Femur (tissue), 1 donor: Measurements from ENCODE around the gene KCNAB1.
"Not testable (repeated sequence)": the region's sequence is repeated elsewhere in the genome, so short reads cannot be mapped to it uniquely, and the experiment has no call there.

Experiments
- DNase-seq: peaks from one replicate; pipeline ENCODE4 v3.0.0-alpha.2; 2017

KCNAB1 gene

DNA sequence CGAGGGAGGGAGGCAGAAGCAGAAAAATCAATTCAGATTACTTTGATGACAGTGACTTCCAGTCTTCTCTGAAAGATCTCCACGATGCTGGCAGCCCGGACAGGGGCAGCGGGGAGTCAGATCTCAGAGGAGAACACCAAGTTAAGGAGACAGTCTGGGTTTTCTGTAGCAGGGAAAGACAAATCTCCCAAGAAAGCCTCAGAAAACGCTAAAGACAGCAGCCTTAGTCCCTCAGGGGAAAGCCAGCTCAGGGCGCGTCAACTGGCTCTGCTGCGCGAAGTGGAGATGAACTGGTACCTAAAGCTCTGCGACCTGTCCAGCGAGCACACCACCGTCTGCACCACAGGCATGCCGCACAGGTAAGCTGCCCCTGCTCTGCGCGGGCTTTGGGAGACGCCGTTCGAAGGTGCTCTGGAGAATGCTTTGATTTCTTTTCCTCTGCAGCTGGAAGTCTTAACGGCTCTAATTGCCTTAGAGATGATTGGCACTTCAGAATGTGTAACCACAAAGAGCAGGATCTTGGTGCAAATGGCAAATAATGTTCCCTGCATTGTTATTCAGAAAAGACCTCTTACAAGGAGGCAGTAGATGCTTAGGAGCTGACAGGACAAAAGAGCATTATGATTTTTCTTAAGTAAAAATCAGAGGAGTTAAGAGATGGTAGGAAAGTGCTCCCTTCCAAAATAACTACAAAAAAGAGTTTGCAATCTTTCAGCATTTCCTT is at the start of gene KCNAB1:
Gene KCNAB1 (plus strand): TSS at position 51 of the 724 bp plus-strand sequence.
- no peak for DNase-seq

GRCh38 chr3:156071031-156071430 is 49.3 kb upstream of the KCNAB1 start:
- no peak for DNase-seq

DNA sequence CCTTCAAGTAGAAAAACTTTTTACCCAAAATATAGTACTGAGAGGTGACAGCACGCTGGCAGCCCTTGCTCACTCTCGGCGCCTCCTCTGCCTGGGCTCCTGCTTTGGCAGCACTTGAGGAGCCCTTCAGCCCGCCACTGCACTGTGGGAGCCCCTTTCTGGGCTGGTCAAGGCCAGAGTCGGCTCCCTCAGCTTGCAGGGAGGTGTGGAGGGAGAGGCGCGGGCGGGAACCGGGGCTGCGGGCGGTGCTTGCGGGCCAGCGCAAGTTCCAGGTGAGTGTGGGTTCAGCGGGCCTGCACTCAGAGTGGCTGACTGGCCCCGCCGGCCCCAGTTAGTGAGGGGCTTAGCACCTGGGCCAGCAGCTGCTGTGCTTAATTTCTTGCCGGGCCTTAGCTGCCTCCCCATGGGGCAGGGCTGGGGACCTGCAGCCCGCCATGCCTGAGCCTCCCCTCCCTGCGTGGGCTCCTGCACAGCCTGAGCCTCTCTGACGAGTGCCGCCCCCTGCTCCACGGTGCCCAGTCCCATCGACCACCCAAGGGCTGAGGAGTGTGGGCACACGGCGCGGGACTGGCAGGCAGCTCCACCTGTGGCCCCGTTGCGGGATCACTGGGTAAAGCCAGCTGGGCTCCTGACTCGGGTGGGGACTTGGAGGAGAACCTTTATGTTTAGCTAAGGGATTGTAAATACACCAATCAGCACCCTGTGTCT is 47.3 kb upstream of the KCNAB1 start:
- not testable (repeated sequence) for DNase-seq

GRCh38 chr3:156090126-156090525 is 30.3 kb upstream of the KCNAB1 start:
- DNase-seq = no peak

DNA sequence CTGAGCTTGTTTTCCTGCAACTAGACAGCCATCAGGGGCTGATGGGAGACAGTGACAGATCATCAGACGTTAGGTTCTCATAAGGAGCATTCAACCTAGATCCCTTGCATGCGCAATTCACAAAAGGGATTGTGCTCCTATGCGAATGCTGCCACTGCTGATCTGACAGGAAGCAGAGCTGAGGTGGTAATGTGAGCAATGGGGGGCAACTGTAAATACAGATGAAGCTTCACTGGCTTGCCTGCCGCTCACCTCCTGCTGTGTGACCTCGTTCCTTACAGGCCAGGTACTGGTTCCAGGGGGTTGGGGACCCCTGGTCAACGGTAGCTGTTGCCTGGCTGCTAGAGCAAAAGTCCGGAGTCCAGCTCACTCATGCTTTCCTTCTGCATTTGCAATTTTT is 26.4 kb upstream of the KCNAB1 start:
- no peak for DNase-seq

GRCh38 chr3:156094391-156094790 is 26.0 kb upstream of the KCNAB1 start:
- DNase-seq = no peak

GRCh38 chr3:156095652-156096051 is 24.7 kb upstream of the KCNAB1 start:
- DNase-seq = not testable (repeated sequence)

DNA sequence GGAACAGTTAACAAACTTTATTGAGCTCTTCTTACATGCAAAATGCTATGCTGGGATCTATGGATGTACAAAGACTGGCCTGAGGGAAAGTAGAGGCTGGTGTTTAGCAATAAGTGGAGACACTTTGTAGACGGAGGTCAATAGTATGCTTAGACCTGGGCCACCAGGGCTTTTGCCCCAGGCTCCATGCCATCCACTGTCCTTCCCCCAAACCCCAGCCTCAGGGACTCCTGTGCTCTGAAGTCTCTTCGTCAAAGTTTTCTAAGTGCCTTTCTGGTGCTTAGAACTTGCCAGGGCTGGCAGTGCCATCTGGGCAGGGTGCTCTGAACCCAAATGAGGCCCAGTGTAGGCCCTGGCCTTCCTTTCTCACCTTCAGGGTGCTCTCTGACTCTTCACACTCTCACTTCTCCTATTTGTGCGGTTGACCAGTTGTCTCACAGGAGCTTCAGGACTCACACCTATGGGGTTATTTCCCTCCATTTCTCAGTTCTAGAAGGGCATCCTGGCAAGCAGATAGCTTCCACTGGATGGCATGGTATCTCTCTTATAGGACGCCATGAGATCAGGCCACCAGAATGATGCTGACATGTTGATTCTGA is 21.8 kb upstream of the KCNAB1 start:
- DNase-seq = no peak

DNA sequence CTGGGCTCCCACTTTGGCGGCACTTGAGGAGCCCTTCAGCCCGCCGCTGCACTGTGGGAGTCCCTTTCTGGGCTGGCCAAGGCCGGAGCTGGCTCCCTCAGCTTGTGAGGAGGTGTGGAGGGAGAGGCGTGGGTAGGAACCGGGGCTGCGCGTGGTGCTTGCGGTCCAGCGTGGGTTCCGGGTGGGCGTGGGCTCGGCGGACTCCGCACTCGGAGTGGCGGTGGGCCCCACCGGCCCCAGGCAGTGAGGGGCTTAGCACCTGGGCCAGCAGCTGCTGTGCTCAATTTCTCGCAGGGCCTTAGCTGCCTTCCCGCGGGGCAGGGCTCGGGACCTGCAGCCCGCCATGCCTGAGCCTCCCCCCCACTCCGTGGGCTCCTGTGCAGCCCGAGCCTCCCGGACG is 21.0 kb upstream of the KCNAB1 start:
- DNase-seq = not testable (repeated sequence)

DNA sequence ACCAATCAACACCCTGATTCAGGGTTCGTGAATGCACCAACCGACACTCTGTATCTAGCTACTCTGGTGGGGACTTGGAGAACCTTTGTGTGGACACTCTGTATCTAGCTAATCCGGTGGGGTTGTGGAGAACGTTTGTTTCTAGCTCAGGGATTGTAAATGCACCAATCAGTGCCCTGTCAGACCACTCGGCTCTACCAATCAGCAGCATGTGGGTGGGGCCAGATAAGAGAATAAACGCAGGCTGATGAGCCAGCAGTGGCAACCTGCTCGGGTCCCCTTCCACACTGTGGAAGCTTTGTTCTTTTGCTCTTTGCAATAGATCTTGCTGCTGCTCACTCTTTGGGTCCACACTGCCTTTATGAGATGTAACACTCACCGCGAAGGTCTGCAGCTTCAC is 20.4 kb upstream of the KCNAB1 start:
- DNase-seq = not testable (repeated sequence)

DNA sequence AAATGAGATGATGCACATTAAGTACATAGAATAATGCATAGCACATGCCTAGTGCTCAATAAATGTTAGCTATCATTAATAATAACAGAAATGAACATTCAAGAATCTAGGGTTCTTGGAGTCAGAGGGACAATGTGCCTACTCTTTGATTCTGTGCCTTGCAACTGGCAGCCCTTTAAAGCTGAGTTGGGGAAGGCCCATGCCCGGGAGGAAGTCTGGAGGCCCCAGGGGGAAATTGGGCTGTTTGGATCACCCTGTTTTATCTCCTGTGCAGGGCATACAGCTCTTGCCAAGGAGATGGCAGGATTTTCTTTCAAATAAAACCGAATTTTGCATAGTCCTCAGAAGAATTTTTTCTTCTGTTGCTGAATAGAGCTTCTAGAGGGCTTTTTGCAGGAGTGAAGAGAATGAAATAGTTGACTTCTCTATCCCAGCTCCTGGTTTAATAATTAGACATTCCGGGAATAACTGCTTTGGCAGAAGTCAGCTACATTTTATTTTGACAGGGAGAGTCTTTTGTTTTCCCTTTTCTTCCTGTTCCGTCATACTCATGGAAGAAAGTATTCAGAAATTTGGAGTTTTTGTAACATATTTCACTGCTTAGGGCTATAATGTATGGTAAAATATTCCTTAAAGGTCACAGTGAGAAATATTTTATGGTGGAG is 18.0 kb upstream of the KCNAB1 start:
- no peak for DNase-seq

DNA sequence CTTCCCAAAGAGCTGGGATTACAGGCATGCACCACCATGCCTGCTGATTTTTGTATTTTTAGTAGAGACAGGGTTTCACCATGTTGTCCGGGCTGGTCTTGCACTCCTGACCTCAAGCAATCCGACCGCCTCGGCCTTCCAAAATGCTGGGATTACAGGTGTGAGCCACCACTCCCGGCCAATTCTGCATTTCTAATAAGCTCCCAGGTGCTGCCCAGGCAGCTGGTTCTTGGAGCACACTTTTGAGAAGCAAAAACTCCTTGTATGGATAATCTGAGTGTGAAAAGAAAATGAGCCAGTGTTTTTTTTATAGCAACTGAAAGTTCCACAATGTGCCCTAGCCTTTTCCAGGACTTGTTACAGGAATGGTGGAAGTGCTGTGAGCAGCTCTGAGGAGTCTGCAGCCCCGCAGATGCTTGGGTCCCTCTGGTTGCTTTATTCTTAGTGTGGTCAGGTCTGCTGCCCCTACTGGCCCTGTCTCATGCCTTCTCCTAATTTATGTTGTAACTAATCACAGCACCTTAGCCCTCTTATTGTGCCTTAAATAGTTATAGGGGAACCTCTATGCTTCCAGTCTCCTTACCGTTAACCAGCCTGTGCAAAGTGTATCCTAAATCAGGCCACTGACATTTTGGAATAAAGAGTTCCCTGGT is 13.5 kb upstream of the KCNAB1 start:
- DNase-seq = no peak

GRCh38 chr3:156107504-156107903 is 12.9 kb upstream of the KCNAB1 start:
- no peak for DNase-seq

GRCh38 chr3:156108616-156109015 is 11.8 kb upstream of the KCNAB1 start:
- DNase-seq = no peak

DNA sequence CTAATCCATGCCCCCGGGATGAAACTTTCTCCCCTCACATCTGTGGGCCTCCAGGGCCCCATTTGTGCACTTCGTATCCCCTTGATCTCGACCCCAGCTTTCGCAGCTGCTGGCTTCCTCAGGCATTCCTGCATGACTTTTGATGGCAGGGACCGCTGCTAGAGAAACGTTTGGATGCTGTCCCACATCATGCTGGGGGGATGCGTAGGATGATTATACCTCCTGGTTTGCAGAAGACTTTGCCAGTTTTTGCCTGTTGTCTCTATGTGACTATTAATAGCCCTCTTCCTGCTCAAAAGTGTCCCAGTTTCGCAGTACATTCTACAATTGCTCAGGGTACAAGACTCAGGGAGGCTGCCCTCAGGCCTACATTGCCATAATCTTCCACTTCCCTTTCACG is 10.4 kb upstream of the KCNAB1 start:
- DNase-seq = peak; percentile 48

GRCh38 chr3:156126467-156126866 is 6.1 kb downstream of the KCNAB1 start:
- no peak for DNase-seq

DNA sequence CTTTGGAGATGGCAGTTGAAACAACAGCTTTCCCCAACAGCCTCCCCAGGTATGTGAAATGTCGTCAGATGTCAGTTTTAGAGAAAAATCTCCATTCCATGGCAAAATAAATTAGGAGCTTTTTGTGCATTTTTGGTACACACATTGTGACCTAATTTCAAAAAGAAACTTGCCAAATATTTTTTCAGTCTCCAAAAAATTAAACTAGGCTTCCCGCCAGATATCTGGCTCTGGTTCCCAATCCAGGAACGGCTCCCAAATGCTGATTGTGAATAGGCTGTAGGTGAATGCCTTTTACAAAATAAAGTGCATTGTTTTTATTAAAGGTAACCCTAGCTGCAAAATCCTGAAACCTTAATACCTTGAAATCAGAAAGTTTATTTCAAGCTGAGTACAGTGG is 10.9 kb downstream of the KCNAB1 start:
- no peak for DNase-seq

- no peak for DNase-seq
Measured at GRCh38 chr3:156131799-156132198, 11.4 kb downstream of the KCNAB1 start.

DNA sequence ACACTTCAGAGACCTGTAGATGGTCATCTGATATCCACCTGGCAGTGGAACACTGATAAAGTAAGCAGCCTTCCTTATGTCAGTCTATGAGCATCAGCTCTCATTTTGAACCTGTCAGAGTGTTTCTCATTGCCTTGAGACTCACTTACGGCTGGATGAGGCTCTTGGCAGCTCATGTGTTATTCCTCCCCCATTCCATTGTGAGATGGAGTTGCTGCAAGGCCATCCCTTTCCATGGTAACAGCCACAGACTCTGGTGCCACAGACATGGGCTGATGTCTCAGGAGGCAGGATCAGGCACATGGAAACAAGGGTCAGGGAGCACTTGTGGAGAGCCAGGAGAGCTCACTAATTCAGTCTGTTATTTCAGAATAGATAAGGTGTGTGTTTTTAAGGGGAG is 11.9 kb downstream of the KCNAB1 start:
- DNase-seq = no peak

- no peak for DNase-seq
Measured at GRCh38 chr3:156133076-156133475, 12.7 kb downstream of the KCNAB1 start.

DNA sequence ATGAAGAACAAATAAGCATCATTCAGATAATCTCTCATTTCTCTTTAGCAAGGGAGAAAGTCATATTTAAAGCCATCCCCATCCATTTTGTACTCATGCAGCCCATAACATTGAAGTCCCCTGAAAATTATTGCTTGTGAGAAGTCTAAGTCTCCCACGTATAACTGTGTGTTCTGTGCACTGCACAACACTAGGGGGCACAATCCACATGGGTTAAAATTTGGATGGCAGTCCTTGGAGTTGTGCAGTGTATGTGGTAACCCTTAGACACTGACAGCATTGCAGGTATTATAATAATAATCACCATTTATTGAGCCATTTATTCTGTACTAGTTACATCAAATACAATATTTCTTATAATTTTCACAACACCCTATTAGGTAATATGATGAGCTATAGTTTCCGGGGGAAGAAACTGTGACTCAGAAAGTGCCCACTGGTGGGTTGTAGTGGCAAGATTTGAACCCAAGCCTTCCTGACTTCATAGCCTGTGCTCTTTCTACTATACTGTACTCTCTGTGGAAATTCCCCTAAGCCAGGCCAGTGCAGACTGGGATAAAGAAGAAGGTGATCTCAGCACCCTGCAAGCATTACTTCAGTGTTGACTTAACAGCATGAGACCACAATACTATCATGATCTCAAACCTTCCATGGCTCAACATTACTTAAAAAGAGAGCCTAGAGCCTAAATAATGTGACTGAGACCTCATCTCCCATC is 15.7 kb downstream of the KCNAB1 start:
- DNase-seq = no peak

DNA sequence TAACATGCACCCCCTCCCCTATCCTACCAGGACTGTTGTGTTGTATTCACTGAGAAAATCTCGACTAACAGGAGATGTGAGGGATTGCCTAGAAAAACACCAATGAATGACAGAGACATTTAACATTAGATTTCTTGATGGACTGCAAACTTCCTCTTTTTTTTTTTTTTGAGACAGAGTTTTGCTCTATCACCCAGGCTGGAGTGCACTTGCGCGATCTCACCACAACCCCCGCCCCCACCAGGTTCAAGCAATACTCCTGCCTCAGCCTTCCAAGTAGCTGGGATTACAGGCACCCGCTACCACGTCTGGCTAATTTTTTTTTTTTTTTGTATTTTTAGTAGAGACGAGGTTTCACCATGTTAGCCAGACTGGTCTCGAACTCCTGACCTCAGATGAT is 17.0 kb downstream of the KCNAB1 start:
- DNase-seq = not testable (repeated sequence)
